HCT116 (cell line): ENCODE results near the gene C1orf105. TPM values are rescaled to one million over a fixed set of nuclear protein-coding genes. Genes with fewer than 3 reads are reported as not detected.
A peak's percentile ranks its signal among the peaks of the same experiment; 100 is the strongest.

Source experiments
- ATAC-seq: fragments of 200-7000 bp; cut with Tn5 transposase; 2 replicates; pipeline ENCODE4 v1.9.1; 2020; ENCODE audit warnings: mild to moderate bottlenecking, moderate library complexity
- BruUV-seq: library from RNA; stranded (reverse); fragments of 400-500 nt; replicated peaks from 2 replicates; lab custom pipeline; 2021; lab: Mats Ljungman, UMichigan
- CTCF ChIA-PET: fragments of 300-600 bp; sonication (Branson Sonifier 250); formaldehyde crosslinking; loops from one replicate; lab custom pipeline; 2021; ENCODE audit warnings: antibody characterized with exemption; lab: Charles Lee
- POLR2A ChIA-PET: fragments of 300-600, 350-600 bp; sonication (Branson Sonifier 250); formaldehyde crosslinking; loops from one replicate; lab custom pipeline; 2021; ENCODE audit warnings: antibody characterized with exemption; lab: Charles Lee
- RAD21 ChIA-PET, 2 experiments: fragments of 300-600 bp; sonication (Branson Sonifier 250); formaldehyde crosslinking; loops; one replicate each; lab custom pipeline; 2023; ENCODE audit warnings: low total read pairs in 2 of 2; ENCODE audit not compliant: uncharacterized antibody in 2 of 2, unreplicated experiment in 2 of 2, low non-redundant PET in 1 of 2; lab: Charles Lee
- DNase-seq: peaks from one replicate; pipeline ENCODE4 v3.0.0-alpha.2; 2010; ENCODE audit warnings: low read depth, low spot score
- H2AFZ ChIP-seq: fragments of 200-600 bp; shearing (Covaris generic), sonication (generic); 2 replicates; pipeline ENCODE4 v1.6.1; 2017; ENCODE audit warnings: low read depth, mixed run types, mixed read lengths, antibody characterized with exemption, low read length; ENCODE audit not compliant: poor library complexity, severe bottlenecking
- H3K27ac ChIP-seq: 2 replicates; pipeline ENCODE4 v1.5.1; 2012; ENCODE audit warnings: low read depth, low read length
- H3K27me3 ChIP-seq: fragments of 200-600 bp; sonication (generic); 2 replicates; pipeline ENCODE4 v1.6.1; 2016; ENCODE audit warnings: mixed run types, low read length, mixed read lengths; ENCODE audit not compliant: insufficient read depth
- H3K36me3 ChIP-seq, 2 experiments: fragments of 200-500 bp in 1 of 2; fragments of 200-600 bp in 1 of 2; sonication (Bioruptor generic) in 1 of 2; sonication (generic) in 1 of 2; 2 replicates each; pipeline versions ENCODE4 v1.5.1 to v1.6.1; 2014 to 2016; ENCODE audit warnings: low read length in 2 of 2, inconsistent platforms in 1 of 2, mixed read lengths in 1 of 2, mixed run types in 1 of 2; ENCODE audit not compliant: insufficient read depth in 2 of 2, control insufficient read depth in 1 of 2
- H3K4me1 ChIP-seq, 2 experiments: fragments of 200-600 bp in 1 of 2; sonication (generic) in 1 of 2; 2 replicates each; pipeline versions ENCODE4 v1.5.1 to v1.6.1; 2012 to 2017; ENCODE audit warnings: low read length in 2 of 2, inconsistent platforms in 1 of 2, mild to moderate bottlenecking in 1 of 2, mixed read lengths in 1 of 2, mixed run types in 1 of 2, moderate library complexity in 1 of 2; ENCODE audit not compliant: insufficient read depth in 2 of 2, control insufficient read depth in 1 of 2
- H3K4me2 ChIP-seq: fragments of 200-600 bp; sonication (generic); 2 replicates; pipeline ENCODE4 v1.6.1; 2017; ENCODE audit warnings: mixed run types, low read length, mixed read lengths
- H3K4me3 ChIP-seq, 2 experiments: fragments of 200-600 bp in 1 of 2; sonication (generic) in 1 of 2; replicated peaks in 1 of 2; 2 replicates each; pipeline ENCODE4 v1.5.1; 2011 to 2016; ENCODE audit warnings: low read length in 2 of 2, control low read depth in 1 of 2, low read depth in 1 of 2, mild to moderate bottlenecking in 1 of 2, mixed read lengths in 1 of 2, mixed run types in 1 of 2
- H3K79me2 ChIP-seq: fragments of 200-600 bp; sonication (generic); 2 replicates; pipeline ENCODE4 v1.6.1; 2017; ENCODE audit warnings: mild to moderate bottlenecking, mixed run types, low read length, moderate library complexity, mixed read lengths; ENCODE audit not compliant: insufficient read depth
- H3K9ac ChIP-seq: fragments of 200-600 bp; sonication (generic); 2 replicates; pipeline ENCODE4 v1.6.1; 2016; ENCODE audit warnings: low read length, mixed read lengths
- H3K9me2 ChIP-seq: fragments of 200-600 bp; sonication (generic), shearing (Covaris generic); 2 replicates; pipeline ENCODE4 v1.6.1; 2017; ENCODE audit warnings: mixed run types, mild to moderate bottlenecking, moderate library complexity; ENCODE audit not compliant: insufficient read depth
- H3K9me3 ChIP-seq, 2 experiments: fragments of 200-500 bp in 1 of 2; fragments of 200-600 bp in 1 of 2; sonication (Bioruptor generic) in 1 of 2; sonication (generic) in 1 of 2; 2 replicates each; pipeline ENCODE4 v1.6.1; 2014 to 2017; ENCODE audit warnings: low read length in 2 of 2, mixed read lengths in 2 of 2, inconsistent platforms in 1 of 2, low read depth in 1 of 2, mild to moderate bottlenecking in 1 of 2, mixed run types in 1 of 2, moderate library complexity in 1 of 2; ENCODE audit not compliant: control insufficient read depth in 1 of 2, insufficient read depth in 1 of 2
- H4K20me1 ChIP-seq: fragments of 200-600 bp; sonication (generic), shearing (Covaris generic); 2 replicates; pipeline ENCODE4 v1.6.1; 2017; ENCODE audit warnings: mixed run types, mild to moderate bottlenecking, moderate library complexity; ENCODE audit not compliant: insufficient read depth
- CEBPB ChIP-seq: IDR thresholded peaks from 2 replicates; pipeline ENCODE4 v1.6.1; 2012; ENCODE audit warnings: low read depth
- ELF1 ChIP-seq: IDR thresholded peaks from 2 replicates; pipeline ENCODE4 v1.6.1; 2012; ENCODE audit warnings: low read depth, borderline replicate concordance
- EZH2 ChIP-seq: fragments of 200-600 bp; sonication (generic); IDR thresholded peaks from 2 replicates; pipeline ENCODE4 v1.6.1; 2017; ENCODE audit warnings: antibody characterized with exemption, mixed run types
- JUND ChIP-seq: IDR thresholded peaks from 2 replicates; pipeline ENCODE4 v1.6.1; 2012
- POLR2A ChIP-seq: IDR thresholded peaks from 2 replicates; pipeline ENCODE4 v1.7.0; 2011; ENCODE audit warnings: borderline replicate concordance; ENCODE audit not compliant: insufficient read depth, insufficient read length; ENCODE audit errors: extremely low read depth
- SIN3A ChIP-seq: IDR thresholded peaks from 2 replicates; pipeline ENCODE4 v1.6.1; 2012; ENCODE audit warnings: low read depth
- SRF ChIP-seq: IDR thresholded peaks from 2 replicates; pipeline ENCODE4 v1.6.1; 2012; ENCODE audit warnings: low read depth
- ZFX ChIP-seq: fragments of 450-650 bp; IDR thresholded peaks from 2 replicates; pipeline ENCODE4 v1.6.1; 2017
- intact Hi-C: fragments of 100-400 bp; cut with micrococcal nuclease; formaldehyde crosslinking; loops from 2 replicates; pipeline ENCODE4 v1.10.0; 2022
- total RNA-seq: library from RNA; stranded (reverse); gene quantifications from one replicate; pipeline ENCODE4 v1.2.1, GENCODE V29; 2021; ENCODE audit not compliant: unreplicated experiment
- TF ChIP-seq, protein P1 (sequence below), 3 experiments: fragments of 200-600 bp in 1 of 3; sonication (generic) in 1 of 3; IDR thresholded peaks in 2 of 3; conservative IDR thresholded peaks in 1 of 3; 2 replicates each; pipeline ENCODE4 v1.5.1; 2012 to 2017; ENCODE audit warnings: low read depth in 2 of 3, low read length in 2 of 3, antibody characterized with exemption in 1 of 3, borderline replicate concordance in 1 of 3, control low read depth in 1 of 3, mild to moderate bottlenecking in 1 of 3, mixed read lengths in 1 of 3, mixed run types in 1 of 3, moderate library complexity in 1 of 3; ENCODE audit not compliant: insufficient read depth in 1 of 3
- TF ChIP-seq, protein P2 (sequence below): IDR thresholded peaks from 2 replicates; pipeline ENCODE4 v1.6.1; 2012

Gene C1orf105
- total RNA-seq, 1 experiment from 2014 or later: not detected

DNA sequence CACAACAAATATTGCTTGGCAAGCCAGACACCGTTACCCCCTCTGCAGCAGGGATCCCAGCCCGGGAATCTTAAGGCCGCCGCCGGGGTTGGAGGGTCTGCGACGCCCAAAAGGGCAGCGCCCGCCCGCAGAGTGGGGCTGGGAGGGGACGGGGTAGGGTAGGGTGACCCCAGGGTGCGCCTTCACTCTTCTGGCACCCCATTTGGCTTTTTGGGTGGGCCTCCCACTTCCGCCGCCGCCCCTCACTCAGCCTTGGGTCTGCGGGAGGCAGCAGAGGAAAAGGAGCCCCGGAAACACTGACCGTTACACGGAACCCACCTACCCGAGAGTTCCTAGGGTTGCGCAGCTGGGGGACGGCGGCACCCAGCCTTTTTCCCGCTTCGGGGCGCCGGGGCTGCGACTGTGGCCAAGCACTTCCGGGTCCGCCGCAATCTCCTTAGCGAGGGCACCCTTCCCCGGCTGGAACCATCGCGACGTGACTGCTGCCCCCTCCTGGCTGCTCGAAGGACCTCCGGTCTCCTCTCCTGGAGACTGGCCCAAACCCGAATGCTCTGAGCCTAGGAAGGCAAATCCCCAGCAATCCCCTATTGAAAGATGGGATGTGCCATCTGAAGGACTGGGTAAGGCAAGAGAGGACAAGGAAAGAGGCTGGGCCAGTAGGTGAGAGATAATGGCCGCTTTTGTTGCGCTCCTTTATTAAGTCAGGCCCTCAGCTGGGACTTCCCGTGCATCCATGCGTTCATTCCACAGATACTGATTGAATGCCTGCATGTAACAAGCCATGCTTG, 23.4 kb downstream of the C1orf105 start, which contains the start of gene PIGC (continued):
- TF ChIP-seq, protein P1, sequence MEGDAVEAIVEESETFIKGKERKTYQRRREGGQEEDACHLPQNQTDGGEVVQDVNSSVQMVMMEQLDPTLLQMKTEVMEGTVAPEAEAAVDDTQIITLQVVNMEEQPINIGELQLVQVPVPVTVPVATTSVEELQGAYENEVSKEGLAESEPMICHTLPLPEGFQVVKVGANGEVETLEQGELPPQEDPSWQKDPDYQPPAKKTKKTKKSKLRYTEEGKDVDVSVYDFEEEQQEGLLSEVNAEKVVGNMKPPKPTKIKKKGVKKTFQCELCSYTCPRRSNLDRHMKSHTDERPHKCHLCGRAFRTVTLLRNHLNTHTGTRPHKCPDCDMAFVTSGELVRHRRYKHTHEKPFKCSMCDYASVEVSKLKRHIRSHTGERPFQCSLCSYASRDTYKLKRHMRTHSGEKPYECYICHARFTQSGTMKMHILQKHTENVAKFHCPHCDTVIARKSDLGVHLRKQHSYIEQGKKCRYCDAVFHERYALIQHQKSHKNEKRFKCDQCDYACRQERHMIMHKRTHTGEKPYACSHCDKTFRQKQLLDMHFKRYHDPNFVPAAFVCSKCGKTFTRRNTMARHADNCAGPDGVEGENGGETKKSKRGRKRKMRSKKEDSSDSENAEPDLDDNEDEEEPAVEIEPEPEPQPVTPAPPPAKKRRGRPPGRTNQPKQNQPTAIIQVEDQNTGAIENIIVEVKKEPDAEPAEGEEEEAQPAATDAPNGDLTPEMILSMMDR (IDR thresholded peaks at IDR 0.05 in 2 of 3, conservative IDR thresholded peaks at IDR 0.05 in 1 of 3; ENCODE audit: borderline replicate concordance in 1 of 3, insufficient read depth in 1 of 3, low read depth in 2 of 3, low read length in 2 of 3): peak; percentile 81 to 92 (median 82)
- TF ChIP-seq ELF1 (peak; percentile 97), EZH2 (no peak), ZFX (peak; percentile 63; the same call in 1 of the 2 replicates)

DNA sequence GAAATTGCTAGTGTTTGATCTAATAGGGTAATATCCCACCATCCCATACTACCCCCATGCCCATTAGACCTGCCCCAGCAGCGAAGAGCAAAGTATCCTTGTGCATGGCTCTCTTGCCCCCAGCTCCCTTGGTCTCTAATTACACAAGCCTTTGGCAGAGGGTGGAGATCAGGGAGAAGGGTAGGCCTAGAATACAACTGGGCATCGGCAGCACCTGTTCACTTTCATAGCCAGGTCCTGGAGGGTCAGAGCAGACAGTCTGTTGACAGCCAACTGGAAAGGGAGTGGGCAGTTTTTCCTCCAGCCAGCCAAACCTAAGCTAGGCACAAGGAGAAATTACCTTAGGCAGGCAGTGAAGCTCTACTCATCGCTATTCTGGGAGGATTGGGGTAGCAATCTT, 26.1 kb downstream of the C1orf105 start:
- DNase-seq (no peak), ATAC-seq (no peak)
- Histone ChIP-seq H3K9me3 (no peaks in the 10 kb centered on the region), H2AFZ (no peak overlapping the region), H3K4me1 (peaks cover 4 to 32% of the 10 kb centered on the region in 2 experiments; a peak in 3 of 4 replicates), H3K27me3 (no peaks in the 10 kb centered on the region), H3K79me2 (peaks cover 19% of the 10 kb centered on the region), H3K4me2 (no peak overlapping the region), H3K27ac (no peak overlapping the region), H4K20me1 (no peaks in the 10 kb centered on the region), H3K4me3 (no peak overlapping the region), H3K9me2 (no peaks in the 10 kb centered on the region), H3K9ac (no peak overlapping the region), H3K36me3 (no peaks in the 10 kb centered on the region; a peak in 1 of 4 replicates)
- ChIA-PET CTCF (no interaction called here), POLR2A (no interaction called here), RAD21 (no interaction called here)
- no peak for TF ChIP-seq CEBPB
- TF ChIP-seq POLR2A: no peak
- TF ChIP-seq, protein P2, sequence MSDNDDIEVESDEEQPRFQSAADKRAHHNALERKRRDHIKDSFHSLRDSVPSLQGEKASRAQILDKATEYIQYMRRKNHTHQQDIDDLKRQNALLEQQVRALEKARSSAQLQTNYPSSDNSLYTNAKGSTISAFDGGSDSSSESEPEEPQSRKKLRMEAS: no peak
- no peak for TF ChIP-seq JUND
- TF ChIP-seq SRF: no peak
- no peak for TF ChIP-seq SIN3A
- no TSS peak for BruUV-seq
- intact Hi-C loops: no loop called here
